HL-60 (cell line): ENCODE measurements around the gene STAT2.
A peak's percentile ranks its signal among the peaks of the same experiment; 100 is the strongest.

Source experiments
- DNase-seq, 2 experiments: peaks; one replicate each; pipeline ENCODE4 v3.0.0-alpha.2; 2010 to 2020; ENCODE audit warnings: low read depth in 1 of 2, low spot score in 1 of 2
- H3K27ac ChIP-seq: fragments of 250-450 bp; sonication (Bioruptor Pico); replicated peaks from 2 replicates; pipeline ENCODE4 v1.5.1; 2020; ENCODE audit warnings: mild to moderate bottlenecking, moderate library complexity
- H3K27me3 ChIP-seq: fragments of 250-450 bp; sonication (Bioruptor Pico); 2 replicates; pipeline ENCODE4 v1.5.1; 2021; ENCODE audit warnings: mild to moderate bottlenecking, moderate library complexity; ENCODE audit not compliant: insufficient read depth, poor library complexity, severe bottlenecking
- H3K4me3 ChIP-seq: replicated peaks from 2 replicates; pipeline ENCODE4 v1.5.1; 2011; ENCODE audit warnings: mild to moderate bottlenecking, control low read depth, low read length; ENCODE audit not compliant: insufficient read depth
- GABPA ChIP-seq: IDR thresholded peaks from 2 replicates; pipeline ENCODE4 v1.6.1; 2012; ENCODE audit warnings: low read depth
- POLR2AphosphoS5 ChIP-seq: IDR thresholded peaks from 2 replicates; pipeline ENCODE4 v1.6.1; 2012; ENCODE audit warnings: low read depth
- SPI1 ChIP-seq: IDR thresholded peaks from 2 replicates; pipeline ENCODE4 v1.6.1; 2012; ENCODE audit warnings: low read depth, mild to moderate bottlenecking, borderline replicate concordance
- TF ChIP-seq, protein P1 (sequence below): IDR thresholded peaks from one replicate; pipeline ENCODE4 v1.5.1; 2011; ENCODE audit warnings: low read length, control low read depth, inconsistent platforms; ENCODE audit not compliant: insufficient read depth
- TF ChIP-seq, protein P2 (sequence below): IDR thresholded peaks from 2 replicates; pipeline ENCODE4 v1.6.1; 2012; ENCODE audit warnings: low read depth; ENCODE audit not compliant: insufficient replicate concordance

The STAT2 gene

DNA sequence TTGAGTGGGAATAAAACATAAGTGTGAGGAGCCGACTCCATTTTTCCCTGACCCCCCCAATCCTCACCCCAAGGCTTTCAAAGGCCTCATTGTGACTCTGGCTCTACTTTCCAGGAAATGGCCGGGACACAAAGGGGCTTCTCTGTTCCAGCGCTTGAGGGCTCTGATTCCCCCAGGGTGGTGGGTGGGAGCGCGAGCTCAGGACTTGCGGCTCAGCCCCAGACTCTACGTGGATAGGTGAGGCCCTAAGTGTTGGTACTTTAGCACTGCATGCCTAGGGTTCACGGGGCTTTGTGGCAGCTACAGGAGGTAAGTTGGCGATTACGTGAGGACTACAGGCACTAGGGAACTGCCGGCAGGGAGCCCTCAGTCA lies 44.7 kb downstream of the STAT2 start:
- Histone ChIP-seq H3K4me3 (peak overlapping the region; percentile 85), H3K27me3 (no peaks in the 10 kb centered on the region), H3K27ac (peak overlapping the region; percentile 98)
- no peak for DNase-seq
- no peak for TF ChIP-seq SPI1
- TF ChIP-seq, protein P1, sequence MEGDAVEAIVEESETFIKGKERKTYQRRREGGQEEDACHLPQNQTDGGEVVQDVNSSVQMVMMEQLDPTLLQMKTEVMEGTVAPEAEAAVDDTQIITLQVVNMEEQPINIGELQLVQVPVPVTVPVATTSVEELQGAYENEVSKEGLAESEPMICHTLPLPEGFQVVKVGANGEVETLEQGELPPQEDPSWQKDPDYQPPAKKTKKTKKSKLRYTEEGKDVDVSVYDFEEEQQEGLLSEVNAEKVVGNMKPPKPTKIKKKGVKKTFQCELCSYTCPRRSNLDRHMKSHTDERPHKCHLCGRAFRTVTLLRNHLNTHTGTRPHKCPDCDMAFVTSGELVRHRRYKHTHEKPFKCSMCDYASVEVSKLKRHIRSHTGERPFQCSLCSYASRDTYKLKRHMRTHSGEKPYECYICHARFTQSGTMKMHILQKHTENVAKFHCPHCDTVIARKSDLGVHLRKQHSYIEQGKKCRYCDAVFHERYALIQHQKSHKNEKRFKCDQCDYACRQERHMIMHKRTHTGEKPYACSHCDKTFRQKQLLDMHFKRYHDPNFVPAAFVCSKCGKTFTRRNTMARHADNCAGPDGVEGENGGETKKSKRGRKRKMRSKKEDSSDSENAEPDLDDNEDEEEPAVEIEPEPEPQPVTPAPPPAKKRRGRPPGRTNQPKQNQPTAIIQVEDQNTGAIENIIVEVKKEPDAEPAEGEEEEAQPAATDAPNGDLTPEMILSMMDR = no peak
- no peak for TF ChIP-seq GABPA
- TF ChIP-seq POLR2AphosphoS5 = no peak
- TF ChIP-seq, protein P2, sequence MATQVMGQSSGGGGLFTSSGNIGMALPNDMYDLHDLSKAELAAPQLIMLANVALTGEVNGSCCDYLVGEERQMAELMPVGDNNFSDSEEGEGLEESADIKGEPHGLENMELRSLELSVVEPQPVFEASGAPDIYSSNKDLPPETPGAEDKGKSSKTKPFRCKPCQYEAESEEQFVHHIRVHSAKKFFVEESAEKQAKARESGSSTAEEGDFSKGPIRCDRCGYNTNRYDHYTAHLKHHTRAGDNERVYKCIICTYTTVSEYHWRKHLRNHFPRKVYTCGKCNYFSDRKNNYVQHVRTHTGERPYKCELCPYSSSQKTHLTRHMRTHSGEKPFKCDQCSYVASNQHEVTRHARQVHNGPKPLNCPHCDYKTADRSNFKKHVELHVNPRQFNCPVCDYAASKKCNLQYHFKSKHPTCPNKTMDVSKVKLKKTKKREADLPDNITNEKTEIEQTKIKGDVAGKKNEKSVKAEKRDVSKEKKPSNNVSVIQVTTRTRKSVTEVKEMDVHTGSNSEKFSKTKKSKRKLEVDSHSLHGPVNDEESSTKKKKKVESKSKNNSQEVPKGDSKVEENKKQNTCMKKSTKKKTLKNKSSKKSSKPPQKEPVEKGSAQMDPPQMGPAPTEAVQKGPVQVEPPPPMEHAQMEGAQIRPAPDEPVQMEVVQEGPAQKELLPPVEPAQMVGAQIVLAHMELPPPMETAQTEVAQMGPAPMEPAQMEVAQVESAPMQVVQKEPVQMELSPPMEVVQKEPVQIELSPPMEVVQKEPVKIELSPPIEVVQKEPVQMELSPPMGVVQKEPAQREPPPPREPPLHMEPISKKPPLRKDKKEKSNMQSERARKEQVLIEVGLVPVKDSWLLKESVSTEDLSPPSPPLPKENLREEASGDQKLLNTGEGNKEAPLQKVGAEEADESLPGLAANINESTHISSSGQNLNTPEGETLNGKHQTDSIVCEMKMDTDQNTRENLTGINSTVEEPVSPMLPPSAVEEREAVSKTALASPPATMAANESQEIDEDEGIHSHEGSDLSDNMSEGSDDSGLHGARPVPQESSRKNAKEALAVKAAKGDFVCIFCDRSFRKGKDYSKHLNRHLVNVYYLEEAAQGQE = no peak

DNA sequence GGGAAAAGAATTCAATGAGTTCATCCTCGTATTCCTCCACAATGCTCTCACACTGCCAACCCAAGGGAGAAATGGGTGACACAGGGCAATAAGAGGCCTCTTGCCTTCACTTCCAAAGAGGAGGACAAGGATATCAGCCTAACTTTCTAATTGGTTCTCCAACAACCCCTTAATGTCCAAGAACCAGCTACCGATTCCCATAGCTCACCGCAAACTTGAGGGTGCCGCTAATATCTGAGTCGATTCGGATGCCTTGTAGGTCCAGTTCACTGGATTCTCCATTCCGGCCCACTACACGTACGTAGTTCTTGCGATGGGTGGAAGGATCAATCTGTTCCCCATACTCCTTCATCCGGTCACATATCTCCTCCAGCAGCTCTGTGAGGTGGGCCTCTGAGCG lies 48.9 kb downstream of the STAT2 start:
- no peak for DNase-seq
- H3K27ac ChIP-seq = no peak overlapping the region
- TF ChIP-seq POLR2AphosphoS5 (no peak), SPI1 (no peak), GABPA (no peak)
- TF ChIP-seq, protein P1 = no peak
- TF ChIP-seq, protein P2 = no peak
- no peaks in the 10 kb centered on the region for H3K27me3 ChIP-seq
- H3K4me3 ChIP-seq = no peak overlapping the region

DNA sequence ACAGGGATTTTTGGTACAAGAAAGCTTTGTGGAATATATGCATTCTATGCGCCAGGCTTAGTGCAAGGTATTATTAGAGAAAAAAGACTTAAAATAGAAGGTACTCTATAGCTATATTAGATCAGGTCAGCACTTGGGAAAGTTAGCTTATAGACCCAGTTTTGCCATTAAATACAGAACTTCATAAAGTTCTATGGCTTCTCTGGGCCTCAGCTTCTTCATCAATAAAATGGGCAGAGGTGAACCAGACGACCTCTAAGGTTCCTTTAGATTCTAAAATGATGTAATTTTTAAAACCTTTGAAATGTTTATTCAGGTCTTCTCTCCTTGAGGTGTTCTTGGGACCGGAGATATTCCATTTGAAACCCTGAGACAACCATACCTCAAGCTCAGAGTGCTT lies 51.2 kb downstream of the STAT2 start:
- Histone ChIP-seq H3K27ac (no peak overlapping the region), H3K27me3 (no peaks in the 10 kb centered on the region), H3K4me3 (no peak overlapping the region)
- DNase-seq = no peak
- TF ChIP-seq POLR2AphosphoS5 (no peak), GABPA (no peak), SPI1 (no peak)
- TF ChIP-seq, protein P1 = no peak
- TF ChIP-seq, protein P2 = no peak
